ENCODE results near the gene CNST. TPM values are rescaled to one million over a fixed set of nuclear protein-coding genes. Genes with fewer than 3 reads are reported as not detected.

The CNST gene
- total and polyA plus RNA-seq, 9 of the 15 experiments (the other 6 are each of a cell fraction or from before 2014, with no cell fraction given), result 17.0 to 55.3 (median 30.8) TPM

GRCh38 chr1:246558041-246558440 is 8.2 kb upstream of the CNST start:
- no peaks in the 10 kb centered on the region for H3K9me3 ChIP-seq (replicated peaks; ENCODE audit: control insufficient read depth, insufficient read depth, low read depth, low read length)
- ATAC-seq, result no peak
- no peak for DNase-seq (ENCODE audit: extremely low read depth in 1 of 4, low spot score in 3 of 4)
- no peak overlapping the region for H3K27ac ChIP-seq (ENCODE audit: extremely low read depth, low read depth, low read length)
- H3K9me1 ChIP-seq (ENCODE audit: control insufficient read depth, insufficient read depth, low read length), result no peaks in the 10 kb centered on the region
- ChIA-PET POLR2A (interaction anchor here (0.7 kb wide), 1 partner anchor 22 kb away, joined by 3 read pairs; no protein-coding TSS in a partner anchor), CTCF (ENCODE audit: low intra/inter-chr PET ratio) (no interaction called here)
- no peaks in the 10 kb centered on the region for H3K27me3 ChIP-seq (ENCODE audit: control insufficient read depth in 2 of 2, insufficient read depth in 2 of 2, low read length in 2 of 2)
- no peak overlapping the region for H3K4me3 ChIP-seq
- intact Hi-C loops (cut with micrococcal nuclease) (no loop called here), in situ Hi-C loops (cut with MboI) (no loop called here)
- no peak overlapping the region for H3K4me2 ChIP-seq (ENCODE audit: insufficient read depth, low read length)
- WGBS (ENCODE audit: insufficient coverage, low coverage, missing lambda C conversion rate), result 88% methylated on average over 2 of the region's 2 CpGs
- BruUV-seq (replicated peaks), result no TSS peak
- H3K9ac ChIP-seq (ENCODE audit: insufficient read depth in 1 of 2, low read depth in 2 of 2, low read length in 2 of 2), result no peak overlapping the region
- TF ChIP-seq SNIP1 (IDR thresholded peaks at IDR 0.05; ENCODE audit: low read depth) (no peak), PTRF (tag; IDR thresholded peaks at IDR 0.05) (no peak), GTF2F1 (IDR thresholded peaks at IDR 0.05; ENCODE audit: low read depth, low read length) (no peak), PHF21A (IDR thresholded peaks at IDR 0.05; ENCODE audit: borderline replicate concordance, low read depth) (no peak), PRMT5 (CRISPR knock-in tag; IDR thresholded peaks at IDR 0.05) (no peak), ZNF347 (CRISPR knock-in tag; IDR thresholded peaks at IDR 0.05; ENCODE audit: low read depth) (no peak), CHAMP1 (IDR thresholded peaks at IDR 0.05) (no peak), PML (IDR thresholded peaks at IDR 0.05; ENCODE audit: low read length) (no peak), ZNF124 (CRISPR knock-in tag; IDR thresholded peaks at IDR 0.05) (no peak), KAT7 (CRISPR knock-in tag; IDR thresholded peaks at IDR 0.05; ENCODE audit: borderline replicate concordance) (no peak), ZNF668 (CRISPR knock-in tag; IDR thresholded peaks at IDR 0.05) (no peak), MYBL2 (IDR thresholded peaks at IDR 0.05; ENCODE audit: low read depth) (no peak), MYBL2 (CRISPR knock-in tag; IDR thresholded peaks at IDR 0.05; ENCODE audit: borderline replicate concordance) (no peak), TAF1 (IDR thresholded peaks at IDR 0.05; ENCODE audit: control insufficient read depth, extremely low read depth, insufficient read depth, low read length, severe bottlenecking) (no peak), ZNF3 (CRISPR knock-in tag; IDR thresholded peaks at IDR 0.05) (no peak), MLX (CRISPR knock-in tag; conservative IDR thresholded peaks at IDR 0.05) (no peak), KDM1A (IDR thresholded peaks at IDR 0.05) (no peak), HNRNPLL (IDR thresholded peaks at IDR 0.05; ENCODE audit: low read depth, low read length, poor library complexity, severe bottlenecking) (no peak), ATF1 (CRISPR knock-in tag; IDR thresholded peaks at IDR 0.05) (no peak), ATF1 (tag; IDR thresholded peaks at IDR 0.05) (no peak), TCF3 (CRISPR knock-in tag; IDR thresholded peaks at IDR 0.05) (no peak), MTA3 (IDR thresholded peaks at IDR 0.05; ENCODE audit: borderline replicate concordance) (no peak)
- no peaks in the 10 kb centered on the region for H4K20me1 ChIP-seq (replicated peaks; ENCODE audit: control insufficient read depth, insufficient read depth, low read length)
- peaks cover 87% of the 10 kb centered on the region for H3K36me3 ChIP-seq (ENCODE audit: control insufficient read depth, insufficient read depth, low read length)
- H3K79me2 ChIP-seq (ENCODE audit: control insufficient read depth, insufficient read depth, low read length), result peaks cover 45% of the 10 kb centered on the region
- no peak for FAIRE-seq
- H3K4me1 ChIP-seq (replicated peaks in 1 of 2; ENCODE audit: control insufficient read depth in 2 of 2, insufficient read depth in 2 of 2, low read length in 2 of 2), result no peaks in the 10 kb centered on the region
- H2AFZ ChIP-seq (ENCODE audit: low read depth, low read length), result no peak overlapping the region

Measured in K562 (cell line).